ENCODE measurements around the gene SEZ6L. TPM values are rescaled to one million over a fixed set of nuclear protein-coding genes. Genes with fewer than 3 reads are reported as not detected.

The SEZ6L gene
- total and polyA plus RNA-seq, 10 donors, result 0.02 to 0.72 (median 0.30) TPM; not detected in 2

- H3K9me3 ChIP-seq, result no peaks in the 10 kb centered on the region
- H3K4me3 ChIP-seq, result no peak overlapping the region
- WGBS, 5 donors, result 72 to 86% (median 80%) methylated on average over 11 of the region's 11 CpGs
- no peaks in the 10 kb centered on the region for H3K36me3 ChIP-seq
- TF ChIP-seq POLR2A (IDR thresholded peaks at IDR 0.05) (no peak), CTCF (IDR thresholded peaks at IDR 0.05 in 8 of 11, conservative IDR thresholded peaks at IDR 0.05 in 3 of 11) (no peak), POLR2AphosphoS5 (IDR thresholded peaks at IDR 0.05) (no peak)
- no peaks in the 10 kb centered on the region for H3K4me1 ChIP-seq
- intact Hi-C loops (cut with DNase I; ENCODE audit: low total_unique reads), result no loop called here
- peaks cover 0 to 82% (median 0%) of the 10 kb centered on the region in 7 donors for H3K27me3 ChIP-seq (replicated peaks in 1 of 7)
- no peak for DNase-seq
- H3K27ac ChIP-seq, result no peak overlapping the region
These were observed 153.1 kb downstream of the SEZ6L start for GRCh38 chr22:26322179-26322905.

- Histone ChIP-seq H3K27me3 (replicated peaks in 1 of 7) (peaks cover 0 to 81% (median 0%) of the 10 kb centered on the region in 7 donors), H3K27ac (no peak overlapping the region), H3K9me3 (no peaks in the 10 kb centered on the region), H3K36me3 (no peaks in the 10 kb centered on the region), H3K4me3 (no peak overlapping the region), H3K4me1 (no peaks in the 10 kb centered on the region)
- WGBS, 5 donors, result 79 to 89% (median 83%) methylated on average over 5 of the region's 5 CpGs
- no peak for DNase-seq
- intact Hi-C loops (cut with DNase I; ENCODE audit: low total_unique reads), result no loop called here
- TF ChIP-seq POLR2AphosphoS5 (IDR thresholded peaks at IDR 0.05) (no peak), CTCF (IDR thresholded peaks at IDR 0.05 in 8 of 11, conservative IDR thresholded peaks at IDR 0.05 in 3 of 11) (no peak), POLR2A (IDR thresholded peaks at IDR 0.05) (no peak)
These were observed 153.8 kb downstream of the SEZ6L start for GRCh38 chr22:26323013-26323412.

- Histone ChIP-seq H3K4me3 (no peak overlapping the region), H3K9me3 (no peaks in the 10 kb centered on the region), H3K27me3 (replicated peaks in 1 of 7) (peaks cover 0 to 72% (median 0%) of the 10 kb centered on the region in 7 donors), H3K36me3 (no peaks in the 10 kb centered on the region), H3K4me1 (no peaks in the 10 kb centered on the region), H3K27ac (no peak overlapping the region)
- no peak for TF ChIP-seq POLR2AphosphoS5 (IDR thresholded peaks at IDR 0.05)
- no peak for TF ChIP-seq CTCF (IDR thresholded peaks at IDR 0.05 in 8 of 11, conservative IDR thresholded peaks at IDR 0.05 in 3 of 11)
- TF ChIP-seq POLR2A (IDR thresholded peaks at IDR 0.05), result no peak
- no peak for DNase-seq
- 62 to 77% (median 65%) methylated on average over 4 of the region's 4 CpGs for WGBS, 5 donors
- intact Hi-C loops (cut with DNase I; ENCODE audit: low total_unique reads), result no loop called here
These were observed 154.9 kb downstream of the SEZ6L start for GRCh38 chr22:26324150-26324549.

- TF ChIP-seq CTCF (IDR thresholded peaks at IDR 0.05 in 8 of 11, conservative IDR thresholded peaks at IDR 0.05 in 3 of 11) (no peak), POLR2AphosphoS5 (IDR thresholded peaks at IDR 0.05) (no peak), POLR2A (IDR thresholded peaks at IDR 0.05) (no peak)
- H3K36me3 ChIP-seq, result no peaks in the 10 kb centered on the region
- no peak overlapping the region for H3K4me3 ChIP-seq
- WGBS, 5 donors, result 75 to 87% (median 78%) methylated on average over 4 of the region's 4 CpGs
- no peak for DNase-seq
- H3K9me3 ChIP-seq, result no peaks in the 10 kb centered on the region
- no peaks in the 10 kb centered on the region for H3K4me1 ChIP-seq
- H3K27me3 ChIP-seq (replicated peaks in 1 of 7), result peaks cover 0 to 57% (median 0%) of the 10 kb centered on the region in 7 donors
- intact Hi-C loops (cut with DNase I; ENCODE audit: low total_unique reads), result no loop called here
- no peak overlapping the region for H3K27ac ChIP-seq
These were observed 156.4 kb downstream of the SEZ6L start for GRCh38 chr22:26325641-26326040.

Data from spleen (tissue), 11 donors.